Liver (tissue), 9 donors: ENCODE results near the gene ARNT2. TPM values are rescaled to one million over a fixed set of nuclear protein-coding genes. Genes with fewer than 3 reads are reported as not detected.

Experiments used
- DNase-seq: peaks from one replicate; pipeline ENCODE4 v3.0.0-alpha.2; 2017; ENCODE audit warnings: low spot score
- H3K27ac ChIP-seq, 2 donors: one replicate each; pipeline ENCODE4 v1.7.0; 2013; ENCODE audit warnings: inconsistent platforms in 2 of 2, low read length in 2 of 2, control low read depth in 1 of 2, low read depth in 1 of 2, mild to moderate bottlenecking in 1 of 2
- H3K27me3 ChIP-seq, 4 donors: one replicate each; pipeline versions ENCODE4 v1.6.1 to v1.7.0; 2013; ENCODE audit warnings: low read length in 3 of 4, inconsistent platforms in 1 of 4, mild to moderate bottlenecking in 1 of 4, moderate library complexity in 1 of 4; ENCODE audit not compliant: control insufficient read depth in 4 of 4, insufficient read depth in 4 of 4
- H3K36me3 ChIP-seq, 4 donors: one replicate each; pipeline versions ENCODE4 v1.6.1 to v1.7.0; 2013; ENCODE audit warnings: low read length in 3 of 4, mild to moderate bottlenecking in 3 of 4, low read depth in 1 of 4, moderate library complexity in 1 of 4; ENCODE audit not compliant: control insufficient read depth in 4 of 4, insufficient read depth in 3 of 4
- H3K4me1 ChIP-seq, 4 donors: one replicate each; pipeline versions ENCODE4 v1.6.1 to v1.7.0; 2013; ENCODE audit warnings: low read length in 3 of 4, mild to moderate bottlenecking in 3 of 4, moderate library complexity in 1 of 4; ENCODE audit not compliant: control insufficient read depth in 4 of 4, insufficient read depth in 4 of 4
- H3K4me3 ChIP-seq, 3 donors: one replicate each; pipeline versions ENCODE4 v1.6.1 to v1.7.0; 2013; ENCODE audit warnings: low read length in 3 of 3, control low read depth in 1 of 3, low read depth in 1 of 3, mild to moderate bottlenecking in 1 of 3
- H3K9ac ChIP-seq, 2 donors: one replicate each; pipeline ENCODE4 v1.7.0; 2013; ENCODE audit warnings: low read length in 2 of 2, mild to moderate bottlenecking in 2 of 2, moderate library complexity in 2 of 2, control low read depth in 1 of 2, low read depth in 1 of 2
- H3K9me3 ChIP-seq, 4 donors: one replicate each; pipeline versions ENCODE4 v1.6.1 to v1.7.0; 2013; ENCODE audit warnings: low read length in 3 of 4; ENCODE audit not compliant: control insufficient read depth in 4 of 4
- ATF3 ChIP-seq: IDR thresholded peaks from 2 replicates; pipeline ENCODE4 v1.6.1; 2016; ENCODE audit warnings: antibody characterized with exemption
- CTCF ChIP-seq: fragments of 150-350 bp; IDR thresholded peaks from 2 replicates; pipeline ENCODE4 v1.5.1; 2017; ENCODE audit warnings: improper control_type of control experiment, low read depth, low read length; ENCODE audit not compliant: missing input control
- EGR1 ChIP-seq, 2 donors: IDR thresholded peaks; 2 replicates each; pipeline ENCODE4 v1.6.1; 2016 to 2018; ENCODE audit warnings: antibody characterized with exemption in 2 of 2, low read depth in 2 of 2
- FOXA1 ChIP-seq: IDR thresholded peaks from 2 replicates; pipeline ENCODE4 v1.6.1; 2016; ENCODE audit warnings: antibody characterized with exemption
- FOXA2 ChIP-seq: IDR thresholded peaks from 2 replicates; pipeline ENCODE4 v1.6.1; 2016; ENCODE audit warnings: antibody characterized with exemption
- GABPA ChIP-seq, 2 donors: IDR thresholded peaks in 1 of 2; conservative IDR thresholded peaks in 1 of 2; 2 replicates each; pipeline ENCODE4 v1.6.1; 2016; ENCODE audit warnings: antibody characterized with exemption in 2 of 2, mild to moderate bottlenecking in 1 of 2, moderate library complexity in 1 of 2
- HNF4A ChIP-seq, 2 donors: conservative IDR thresholded peaks; 2 replicates each; pipeline ENCODE4 v1.6.1; 2016; ENCODE audit warnings: antibody characterized with exemption in 2 of 2, mild to moderate bottlenecking in 2 of 2
- HNF4G ChIP-seq: IDR thresholded peaks from 2 replicates; pipeline ENCODE4 v1.6.1; 2016; ENCODE audit warnings: antibody characterized with exemption
- JUND ChIP-seq, 2 donors: IDR thresholded peaks; 2 replicates each; pipeline ENCODE4 v1.6.1; 2016; ENCODE audit warnings: antibody characterized with exemption in 2 of 2
- MAX ChIP-seq: IDR thresholded peaks from 2 replicates; pipeline ENCODE4 v1.6.1; 2016; ENCODE audit warnings: antibody characterized with exemption
- NR2F2 ChIP-seq: IDR thresholded peaks from 2 replicates; pipeline ENCODE4 v1.6.1; 2016; ENCODE audit warnings: antibody characterized with exemption
- RAD21 ChIP-seq, 2 donors: IDR thresholded peaks; 2 replicates each; pipeline ENCODE4 v1.6.1; 2016; ENCODE audit warnings: antibody characterized with exemption in 2 of 2, mild to moderate bottlenecking in 2 of 2
- REST ChIP-seq: IDR thresholded peaks from 2 replicates; pipeline ENCODE4 v1.6.1; 2016; ENCODE audit warnings: antibody characterized with exemption, mild to moderate bottlenecking
- RXRA ChIP-seq, 2 donors: IDR thresholded peaks; 2 replicates each; pipeline ENCODE4 v1.6.1; 2017 to 2018; ENCODE audit warnings: antibody characterized with exemption in 2 of 2, mild to moderate bottlenecking in 1 of 2
- SP1 ChIP-seq: IDR thresholded peaks from 2 replicates; pipeline ENCODE4 v1.6.1; 2018; ENCODE audit warnings: antibody characterized with exemption, mild to moderate bottlenecking
- TAF1 ChIP-seq: conservative IDR thresholded peaks from 2 replicates; pipeline ENCODE4 v1.6.1; 2016; ENCODE audit warnings: antibody characterized with exemption, mild to moderate bottlenecking
- YY1 ChIP-seq: IDR thresholded peaks from 2 replicates; pipeline ENCODE4 v1.6.1; 2016; ENCODE audit warnings: antibody characterized with exemption, mild to moderate bottlenecking
- ZBTB33 ChIP-seq: IDR thresholded peaks from 2 replicates; pipeline ENCODE4 v1.6.1; 2016; ENCODE audit warnings: antibody characterized with exemption
- WGBS: extraction: QIAGEN DNeasy Blood & Tissue Kit; methylation state at CpG from one replicate; pipeline ENCODE4 v1.1.7; 2013; 5-methylcytosine and 5-hydroxymethylcytosine counted together
- polyA plus RNA-seq, 2 donors: library from polyadenylated mRNA; stranded (reverse) in 1 of 2; unstranded in 1 of 2; fragments of 200-250 nt in 1 of 2; fragments of >200 nt in 1 of 2; fragmentation: Nextera tagmentation in 1 of 2; extraction: Ambion mirVana in 1 of 2; gene quantifications; one replicate each; pipeline versions ENCODE4 v1.2.1 to v1.2.3, GENCODE V29; 2013 to 2015
- total RNA-seq, 2 donors: library from RNA; depleted of rRNA; stranded (reverse); fragments of >200 nt; gene quantifications; one replicate each; pipeline ENCODE4 v1.2.3, GENCODE V29; 2014
- donor health status: healthy.
- donor health status: healthy.
- donor health status: healthy.
- donor health status: healthy.
- donor health status: healthy.

Gene ARNT2
- total and polyA plus RNA-seq, 4 donors = 0.17 to 0.92 (median 0.54) TPM

- peaks cover 10 to 37% (median 22%) of the 10 kb centered on the region in 4 donors for H3K9me3 ChIP-seq
- 28% methylated on average over 1 of the region's 1 CpG for whole genome bisulfite sequencing
These were observed 36.5 kb upstream of the ARNT2 start for GRCh38 chr15:80367661-80368060.

More at GRCh38 chr15:80367661-80368060, 36.5 kb upstream of the ARNT2 start:
- Histone ChIP-seq H3K9ac (no peak overlapping the region), H3K27ac (no peak overlapping the region), H3K36me3 (no peaks in the 10 kb centered on the region), H3K27me3 (no peaks in the 10 kb centered on the region), H3K4me1 (no peaks in the 10 kb centered on the region), H3K4me3 (peak overlapping the region in 2 of 3 donors; percentile 6 to 7)
- TF ChIP-seq YY1 (no peak), ATF3 (no peak), JUND (IDR thresholded peaks at IDR 0.05) (no peak), RXRA (IDR thresholded peaks at IDR 0.05) (no peak), REST (no peak), HNF4G (no peak), FOXA2 (no peak), RAD21 (IDR thresholded peaks at IDR 0.05) (no peak), GABPA (IDR thresholded peaks at IDR 0.05 in 1 of 2, conservative IDR thresholded peaks at IDR 0.05 in 1 of 2) (no peak), EGR1 (IDR thresholded peaks at IDR 0.05; ENCODE audit: low read depth in 2 of 2) (no peak), FOXA1 (no peak), NR2F2 (no peak), SP1 (no peak), MAX (no peak), CTCF (no peak), ZBTB33 (no peak), TAF1 (no peak), HNF4A (conservative IDR thresholded peaks at IDR 0.05) (no peak)
- DNase-seq = no peak
